RWPE1 (cell line): Measurements from ENCODE around the gene SMAD5.

Source experiments
- CTCF ChIA-PET: fragments of 350-600 bp; sonication (Branson Sonifier 250); formaldehyde crosslinking; extraction: SDS; loops from one replicate; lab custom pipeline; 2021; lab: Yijun Ruan, JAX
- POLR2A ChIA-PET: fragments of 400-600 bp; formaldehyde crosslinking; extraction: SDS; loops from one replicate; lab custom pipeline; 2020; ENCODE audit warnings: antibody characterized with exemption; ENCODE audit not compliant: low non-redundant PET; lab: Yijun Ruan, JAX
- DNase-seq: peaks from one replicate; pipeline ENCODE4 v3.0.0; 2012; ENCODE audit warnings: low spot score
- H3K27ac ChIP-seq: fragments of 450-650 bp; 2 replicates; pipeline ENCODE4 v1.5.1; 2017
- CTCF ChIP-seq: fragments of 450-650 bp; conservative IDR thresholded peaks from 2 replicates; pipeline ENCODE4 v1.5.1; 2017; ENCODE audit warnings: low read depth, mild to moderate bottlenecking

SMAD5 gene

GRCh38 chr5:136193322-136193935 is 60.8 kb downstream of the SMAD5 start:
- ChIA-PET POLR2A (no interaction called here), CTCF (interaction anchor here (1.0 to 2.5 kb wide), 3 partner anchors 19 to 248 kb away, joined by 3 to 11 read pairs (median 4); no protein-coding TSS in a partner anchor)
- no peak for DNase-seq
- no peak for TF ChIP-seq CTCF
- no peak overlapping the region for H3K27ac ChIP-seq

GRCh38 chr5:136194576-136194975 is 61.9 kb downstream of the SMAD5 start:
- no peak for TF ChIP-seq CTCF
- DNase-seq: no peak
- ChIA-PET CTCF (interaction anchor here (0.5 to 1.7 kb wide), 2 partner anchors 17 to 629 kb away, joined by 4 to 9 read pairs; no protein-coding TSS in a partner anchor), POLR2A (no interaction called here)
- H3K27ac ChIP-seq: no peak overlapping the region

- CTCF ChIA-PET: interaction anchor here (0.6 to 1.7 kb wide), 4 partner anchors 12 to 27 kb away, joined by 3 to 9 read pairs (median 4); no protein-coding TSS in a partner anchor
- H3K27ac ChIP-seq: no peak overlapping the region
- TF ChIP-seq CTCF: no peak
- POLR2A ChIA-PET: interaction anchor here (0.5 kb wide), 1 partner anchor 945 kb away, joined by 11 read pairs; no protein-coding TSS in a partner anchor
- DNase-seq: no peak
Observed at GRCh38 chr5:136195971-136196820, 63.6 kb downstream of the SMAD5 start.

- DNase-seq: peak; percentile 65
- CTCF ChIA-PET: interaction anchor here (0.9 kb wide), 1 partner anchor 15 kb away, joined by 3 read pairs; no protein-coding TSS in a partner anchor
- H3K27ac ChIP-seq: no peak overlapping the region
- no peak for TF ChIP-seq CTCF
- POLR2A ChIA-PET: no interaction called here
Observed at GRCh38 chr5:136197462-136198142, 65.0 kb downstream of the SMAD5 start.

GRCh38 chr5:136198453-136198852 is 65.8 kb downstream of the SMAD5 start:
- ChIA-PET CTCF (no interaction called here), POLR2A (no interaction called here)
- DNase-seq: no peak
- TF ChIP-seq CTCF: no peak
- H3K27ac ChIP-seq: no peak overlapping the region

GRCh38 chr5:136199408-136199807 is 66.8 kb downstream of the SMAD5 start:
- ChIA-PET POLR2A (no interaction called here), CTCF (interaction anchor here (0.7 to 1.4 kb wide), 2 partner anchors 12 to 21 kb away, joined by 4 to 6 read pairs; no protein-coding TSS in a partner anchor)
- no peak overlapping the region for H3K27ac ChIP-seq
- DNase-seq: no peak
- no peak for TF ChIP-seq CTCF
